HG02840 (cell line): ENCODE results near the gene ZC3H11A.
A peak's percentile ranks its signal among the peaks of the same experiment; 100 is the strongest.
"Not testable (repeated sequence)": the region's sequence is repeated elsewhere in the genome, so short reads cannot be mapped to it uniquely, and the experiment has no call there.

Experiments used
- ATAC-seq: cut with Tn5 transposase; IDR thresholded peaks from one replicate; pipeline ENCODE4 v1.9.1; 2021; ENCODE audit warnings: mild to moderate bottlenecking, moderate library complexity, moderate number of reproducible peaks; ENCODE audit not compliant: unreplicated experiment, low FRiP score

The ZC3H11A gene

DNA sequence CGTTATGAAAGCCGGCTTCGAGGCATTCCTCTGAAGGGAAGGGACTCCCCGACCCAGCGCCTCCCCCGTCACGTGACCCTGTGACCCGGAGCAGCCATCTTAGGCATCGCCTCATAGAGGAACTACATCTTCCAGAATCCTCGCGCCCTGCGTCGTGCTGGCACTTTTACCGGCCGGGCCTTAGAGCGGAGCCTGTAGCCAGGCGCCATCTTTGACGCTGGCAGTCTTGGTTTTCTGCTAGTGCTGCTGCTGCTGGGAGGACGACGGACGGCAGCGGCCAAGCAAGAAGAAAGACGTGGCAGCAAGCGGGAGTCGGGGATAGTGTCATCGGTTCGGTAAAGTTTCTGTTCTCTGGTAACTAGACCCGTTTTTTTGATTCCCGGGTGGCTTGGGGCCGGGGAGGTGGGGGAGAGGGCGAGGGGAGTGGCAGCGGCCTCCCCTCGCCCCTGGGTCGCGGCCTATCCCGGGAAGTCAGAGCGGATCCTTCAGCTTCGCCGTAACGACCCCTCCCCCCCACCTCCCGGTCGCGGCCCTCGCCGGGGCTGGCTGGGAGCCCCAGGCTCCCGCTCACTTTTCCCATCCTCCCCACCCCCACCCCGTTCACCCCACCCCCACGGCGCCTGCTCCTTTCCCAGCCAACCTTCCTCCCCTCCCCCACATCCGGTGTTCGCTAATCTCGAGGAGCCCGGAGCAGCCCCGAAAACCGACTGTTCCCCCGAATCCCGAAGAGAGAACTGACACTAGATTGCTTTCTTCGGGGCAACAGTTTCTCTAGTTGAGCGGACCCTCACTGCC, at the start of gene ZC3H11A, which contains the start of gene ZBED6:
Gene ZC3H11A, plus strand, starts transcription at position 183 of the 795 bp plus-strand sequence. CDS start 21,448 bp downstream, outside the sequence.
Gene ZBED6, plus strand, starts transcription at position 183 of the 795 bp plus-strand sequence. CDS start 1,900 bp downstream, outside the sequence.
- ATAC-seq, result peak; percentile 98

DNA sequence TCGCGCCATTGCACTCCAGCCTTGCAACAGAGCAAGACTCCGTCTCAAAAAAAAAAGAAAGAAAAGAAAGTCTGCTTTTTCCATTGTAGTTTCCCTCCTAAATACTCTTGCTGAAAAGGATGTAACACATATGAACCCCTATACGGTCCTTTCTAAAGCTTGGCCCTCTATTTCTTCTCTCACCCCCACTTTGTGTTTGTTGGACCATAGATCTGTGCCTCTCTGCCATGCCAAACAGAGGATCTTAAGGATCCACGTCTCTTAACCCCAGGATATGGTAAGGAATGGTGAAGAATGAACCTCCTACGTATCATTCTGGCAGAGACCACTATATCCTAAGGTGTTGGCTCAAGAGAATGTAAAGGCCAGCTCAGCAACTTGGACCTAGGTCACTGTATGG, 49.1 kb upstream of the ZC3H11A start:
- no peak for ATAC-seq

DNA sequence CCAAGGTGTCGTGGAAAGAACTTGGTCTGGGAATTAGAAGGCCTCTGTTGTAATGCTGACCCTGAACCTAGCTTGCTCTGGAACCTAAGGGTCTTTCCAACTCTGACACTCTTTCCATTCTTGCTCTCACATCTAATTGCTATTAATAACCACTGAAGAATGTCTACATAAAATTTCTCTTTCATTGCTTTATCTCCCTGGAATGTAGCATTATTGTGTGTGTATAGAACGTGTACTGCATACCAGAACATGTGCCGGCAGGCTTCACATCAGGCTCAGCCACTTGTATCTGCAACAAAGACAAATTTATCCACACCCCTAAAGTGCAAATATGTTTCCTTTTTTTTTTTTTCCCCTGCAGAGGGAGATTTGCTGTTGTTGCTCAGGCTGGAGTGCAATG, 44.4 kb upstream of the ZC3H11A start:
- ATAC-seq, result no peak

DNA sequence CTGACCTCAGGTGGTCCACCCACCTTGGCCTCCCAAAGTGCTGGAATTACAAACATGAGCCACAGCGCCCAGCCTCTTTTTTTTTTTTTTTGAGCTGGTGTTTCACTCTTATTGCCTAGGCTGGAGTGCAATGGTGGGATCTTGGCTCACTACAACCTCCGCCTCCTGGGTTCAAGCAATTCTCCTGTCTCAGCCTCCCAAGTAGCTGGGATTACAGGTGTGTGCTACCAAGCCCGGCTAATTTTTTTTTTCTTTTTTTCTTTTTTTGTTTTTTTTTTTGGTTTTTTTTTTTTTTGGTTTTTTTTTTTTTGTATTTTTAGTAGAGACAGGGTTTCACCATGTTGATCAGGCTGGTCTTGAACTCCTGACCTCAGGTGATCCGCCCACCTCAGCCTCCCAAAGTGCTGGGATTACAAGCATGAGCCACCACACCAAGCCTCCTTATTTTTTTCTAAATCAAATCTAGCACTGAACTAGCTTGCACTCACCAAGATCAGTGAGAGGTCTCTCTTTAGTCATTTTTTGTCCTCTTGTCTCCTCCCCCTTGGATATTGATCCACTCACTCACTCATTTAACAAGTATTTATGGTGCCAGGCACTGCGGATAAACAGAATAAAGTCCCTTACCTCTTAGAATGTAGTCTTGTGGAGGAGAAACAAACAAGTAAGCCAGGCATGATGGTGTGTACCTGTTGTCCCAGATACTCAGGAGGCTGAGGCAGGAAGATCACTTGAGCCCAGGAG, 43.6 kb upstream of the ZC3H11A start:
- ATAC-seq, result not testable (repeated sequence)

DNA sequence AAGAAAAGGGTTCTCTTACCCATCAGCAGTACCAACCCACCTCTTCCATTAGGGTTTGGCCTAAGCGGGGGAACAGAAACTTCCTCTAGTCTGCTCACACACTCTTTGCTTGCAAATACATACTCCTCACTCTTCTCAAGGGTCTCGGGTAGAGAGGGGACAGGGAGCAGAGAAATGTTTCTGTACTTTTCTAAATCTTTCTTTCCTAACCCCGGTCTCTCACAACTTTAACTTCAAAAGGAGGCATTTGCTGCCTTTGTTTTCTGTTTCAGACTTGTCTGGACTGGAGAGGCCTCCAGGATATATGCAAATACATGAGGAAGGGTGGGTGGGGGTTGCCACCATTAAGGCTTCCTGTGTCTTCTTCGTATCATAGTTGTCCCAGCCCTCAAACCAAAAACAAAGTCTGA, 41.0 kb upstream of the ZC3H11A start:
- ATAC-seq, result peak; percentile 53

DNA sequence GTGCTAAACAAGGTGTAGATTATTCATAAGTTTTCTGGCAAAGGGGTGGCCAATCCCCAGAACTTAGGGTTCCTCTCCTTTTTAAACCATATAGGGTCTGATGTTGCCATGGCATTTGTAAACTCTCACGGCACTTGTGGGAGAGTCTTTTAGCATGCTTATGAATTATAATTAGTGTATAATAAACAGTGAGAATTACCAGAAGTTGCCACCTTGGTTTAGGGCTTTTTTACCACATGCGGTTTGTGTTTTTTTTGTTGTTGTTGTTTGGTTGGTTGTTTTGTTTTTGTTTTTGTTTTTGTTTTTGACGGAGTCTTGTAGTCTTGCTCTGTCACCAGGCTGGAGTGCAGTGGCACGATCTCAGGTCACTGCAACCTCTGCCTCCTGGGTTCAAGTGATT, 39.4 kb upstream of the ZC3H11A start:
- no peak for ATAC-seq

DNA sequence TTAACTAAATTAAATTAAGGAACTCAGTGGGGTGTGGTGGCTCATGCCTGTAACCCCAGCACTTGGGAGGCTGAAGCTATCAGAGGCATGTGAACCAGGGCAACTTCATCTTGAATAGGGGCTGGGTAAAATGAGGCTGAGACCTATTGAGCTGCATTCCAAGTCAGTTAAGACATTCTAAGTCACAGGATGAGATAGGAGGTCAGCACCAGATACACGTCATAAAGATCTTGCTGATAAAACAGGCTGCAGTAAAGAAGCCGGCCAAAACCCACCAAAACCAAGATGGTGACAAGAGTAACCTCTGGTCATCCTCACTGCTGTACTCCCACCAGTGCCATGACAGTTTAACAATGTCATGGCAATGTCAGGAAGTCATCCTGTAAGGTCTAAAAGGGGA, 36.7 kb upstream of the ZC3H11A start:
- ATAC-seq, result not testable (repeated sequence)

DNA sequence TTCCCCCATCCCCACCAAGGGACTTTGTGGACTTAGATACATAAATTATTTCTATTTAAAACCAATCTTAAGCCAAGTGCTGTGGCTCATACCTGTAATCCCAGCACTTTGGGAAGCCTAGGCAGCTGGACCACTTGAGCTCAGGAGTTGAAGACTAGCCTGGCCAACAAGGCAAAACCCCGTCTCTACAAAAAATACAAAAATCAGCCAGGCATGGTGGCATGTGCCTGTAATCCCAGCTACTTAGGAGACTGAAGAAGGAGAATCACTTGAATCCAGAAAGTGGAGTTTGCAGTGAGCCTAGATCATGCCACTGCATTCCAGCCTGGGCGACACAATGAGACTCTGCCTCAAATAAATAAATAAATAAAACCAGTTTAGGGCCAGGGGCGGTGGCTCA, 34.9 kb upstream of the ZC3H11A start:
- ATAC-seq, result no peak

DNA sequence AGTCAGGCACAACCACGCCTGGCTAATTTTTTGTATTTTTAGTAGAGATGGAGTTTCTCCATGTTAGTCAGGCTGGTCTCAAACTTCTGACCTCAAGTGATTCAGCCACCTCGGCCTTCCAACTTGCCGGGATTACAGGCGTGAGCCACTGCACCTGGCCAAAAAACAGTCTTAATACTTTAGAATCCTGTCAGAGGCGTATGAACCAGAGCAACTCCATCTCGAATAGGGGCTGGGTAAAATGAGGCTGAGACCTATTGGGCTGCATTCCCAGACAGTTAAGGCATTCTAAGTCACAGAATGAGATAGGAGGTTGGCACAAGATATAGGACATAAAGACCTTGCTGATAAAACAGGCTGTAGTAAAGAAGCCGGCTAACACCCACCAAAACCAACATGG, 33.5 kb upstream of the ZC3H11A start:
- not testable (repeated sequence) for ATAC-seq

DNA sequence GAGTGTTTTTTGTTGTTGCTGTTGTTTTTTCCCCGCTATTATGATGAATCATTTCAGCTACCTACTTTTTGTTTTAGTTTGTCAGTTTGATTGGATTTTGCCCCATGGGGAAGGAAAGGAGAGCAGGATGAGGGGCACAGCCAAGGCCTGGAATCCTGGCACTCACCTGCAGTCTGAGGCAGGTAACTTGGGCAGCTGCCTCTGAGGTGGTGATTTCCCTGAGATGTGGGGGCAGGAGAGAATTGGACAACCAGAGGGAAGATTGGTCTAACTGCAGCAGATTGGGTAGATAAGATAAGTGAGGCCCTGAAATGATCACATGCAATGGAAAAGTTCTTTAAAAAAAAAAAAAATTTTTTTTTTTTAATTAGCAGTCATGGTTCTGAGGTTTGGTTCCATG, 31.9 kb upstream of the ZC3H11A start:
- no peak for ATAC-seq

DNA sequence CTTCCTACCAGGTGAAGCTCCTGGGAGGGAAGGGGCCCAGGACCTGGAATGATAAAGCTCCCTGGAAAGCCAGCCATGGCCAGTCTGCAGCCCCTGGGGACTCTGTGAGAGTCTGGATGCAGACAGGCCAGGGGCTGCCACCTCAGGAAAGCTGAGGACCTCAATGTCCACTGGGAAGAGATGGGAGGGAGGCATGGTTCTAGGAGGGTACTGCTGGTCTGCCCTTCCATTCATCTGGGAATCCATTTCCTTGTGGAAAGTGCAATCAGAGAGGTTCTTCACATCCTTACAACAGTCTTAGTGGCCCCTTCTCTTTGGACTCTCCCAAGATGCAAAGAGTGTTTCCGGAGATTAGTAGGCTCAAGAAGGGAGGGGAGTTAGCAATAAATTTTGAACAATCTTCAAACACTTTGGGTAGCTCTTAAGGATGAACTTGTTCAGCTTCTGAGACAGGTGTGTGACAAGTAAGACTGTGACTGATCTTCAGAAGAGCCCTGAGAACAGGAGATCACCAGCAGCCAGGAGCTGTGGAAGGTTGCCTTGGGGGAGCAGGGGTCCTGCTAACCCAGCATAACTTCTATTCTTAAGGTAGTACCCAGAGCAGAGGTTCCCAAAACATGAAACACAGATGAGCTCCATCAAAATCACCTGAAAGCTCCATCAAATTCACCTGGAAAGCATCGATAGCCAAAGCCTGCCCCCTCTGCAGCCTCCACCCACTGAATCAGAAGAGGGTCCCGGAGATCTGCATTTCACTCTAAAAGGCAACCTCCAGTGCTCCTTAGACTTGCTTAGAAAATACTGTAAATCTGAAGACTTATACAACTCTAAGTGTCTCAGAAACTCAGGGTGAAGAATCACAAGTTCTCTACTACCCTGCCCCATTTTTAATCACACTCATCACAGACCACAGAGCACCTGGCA, 31.1 kb upstream of the ZC3H11A start:
- peak; percentile 20 for ATAC-seq

DNA sequence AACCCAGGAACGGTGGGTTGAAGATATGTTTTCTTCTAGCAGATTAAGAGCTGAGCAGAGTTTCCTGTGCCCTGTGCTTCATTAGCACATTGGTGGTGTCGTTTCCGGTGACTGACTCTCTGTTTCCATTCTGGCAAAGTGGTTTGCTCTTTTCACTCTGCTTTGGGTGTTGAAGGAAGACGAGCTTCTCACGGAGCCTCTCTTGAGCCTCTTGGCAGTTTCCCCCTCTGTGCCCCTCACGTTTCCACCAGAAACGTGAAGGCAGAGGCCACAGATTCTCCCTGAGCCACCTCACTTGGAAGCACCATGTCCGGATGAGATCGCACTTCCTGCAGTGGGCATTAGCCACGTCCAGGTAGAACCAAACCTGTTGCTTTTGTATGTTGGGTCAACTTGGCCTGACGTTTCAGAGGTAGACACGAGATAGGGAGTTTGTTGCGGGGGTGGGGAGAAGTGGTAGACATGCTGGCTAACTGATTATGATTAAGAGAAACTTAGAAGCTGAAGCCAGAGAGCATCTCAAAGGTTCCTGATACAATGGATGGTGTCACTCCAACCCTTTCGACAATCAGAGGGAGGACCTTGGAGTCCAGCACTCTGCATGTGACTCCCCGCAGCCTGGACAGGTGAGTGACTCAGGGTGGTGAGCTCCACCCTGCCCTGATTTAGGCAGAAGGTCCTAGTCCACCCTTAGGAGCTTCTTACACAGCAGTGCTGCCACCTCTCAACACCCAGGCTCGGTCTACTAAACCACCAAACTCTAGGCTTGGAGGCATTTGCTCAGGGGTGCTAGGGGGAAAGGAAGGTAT, 30.2 kb upstream of the ZC3H11A start, which contains the start of gene LAX1:
Gene LAX1, plus strand, starts transcription at position 155 of the 809 bp plus-strand sequence. Its CDS starts 383 bp downstream, at position 538.
- ATAC-seq, result peak; percentile 73

DNA sequence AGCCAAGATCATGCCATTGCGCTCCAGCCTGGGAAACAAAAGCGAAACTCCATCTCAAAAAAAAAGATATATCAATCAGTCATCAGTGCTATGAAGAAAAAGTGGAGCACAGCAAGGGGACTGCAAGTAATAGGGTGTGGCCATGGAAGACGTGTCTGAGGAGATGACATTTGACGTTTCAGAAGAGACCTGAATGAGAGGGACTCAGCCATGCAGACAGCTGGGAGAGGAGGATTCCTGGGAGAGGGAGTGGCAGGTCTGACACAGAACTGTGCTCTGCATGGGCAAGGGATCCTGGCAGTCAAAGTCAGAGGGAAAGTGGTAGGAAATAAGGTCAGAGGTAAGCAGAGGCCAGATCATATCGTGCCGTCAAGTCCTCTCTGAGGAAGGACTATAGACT, 27.2 kb upstream of the ZC3H11A start:
- ATAC-seq, result no peak

DNA sequence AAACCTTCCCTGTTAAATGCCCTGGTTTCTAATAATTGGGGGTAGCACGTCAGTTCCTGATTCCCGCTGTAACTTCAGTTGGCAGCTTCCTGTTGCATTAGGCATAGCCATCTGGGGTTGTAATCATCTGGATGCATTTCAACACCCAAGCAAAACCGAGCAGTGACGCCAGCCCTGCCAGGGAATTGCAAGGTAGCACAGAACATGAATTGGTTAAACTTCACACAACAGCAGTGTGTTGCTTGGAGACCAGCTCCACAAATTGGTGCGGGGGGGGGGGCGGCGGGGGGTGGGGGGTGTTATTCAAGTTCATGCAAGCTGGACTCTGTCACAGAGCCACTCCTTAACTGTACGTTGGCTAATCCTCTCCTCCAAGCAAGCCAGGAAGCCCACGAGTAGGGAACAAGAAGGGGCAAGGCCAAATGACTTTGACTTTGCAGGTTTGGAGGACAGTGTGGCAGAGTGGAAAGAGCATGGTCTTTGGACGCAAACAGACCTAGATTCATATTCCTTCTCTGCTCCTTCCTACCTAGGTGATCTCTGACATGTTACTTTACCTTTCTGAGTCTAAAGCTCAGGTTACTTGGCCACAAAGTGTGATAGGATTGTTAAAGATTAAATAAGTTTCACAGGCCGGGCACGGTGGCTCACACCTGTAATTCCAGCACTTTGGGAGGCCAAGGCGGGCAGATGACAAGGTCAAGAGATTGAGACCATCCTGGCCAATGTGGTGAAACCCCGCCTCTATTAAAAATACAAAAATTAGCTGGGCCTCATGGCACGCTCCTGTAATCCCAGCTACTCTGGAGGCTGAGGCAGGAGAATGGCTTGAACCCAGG, 25.7 kb upstream of the ZC3H11A start:
- no peak for ATAC-seq

DNA sequence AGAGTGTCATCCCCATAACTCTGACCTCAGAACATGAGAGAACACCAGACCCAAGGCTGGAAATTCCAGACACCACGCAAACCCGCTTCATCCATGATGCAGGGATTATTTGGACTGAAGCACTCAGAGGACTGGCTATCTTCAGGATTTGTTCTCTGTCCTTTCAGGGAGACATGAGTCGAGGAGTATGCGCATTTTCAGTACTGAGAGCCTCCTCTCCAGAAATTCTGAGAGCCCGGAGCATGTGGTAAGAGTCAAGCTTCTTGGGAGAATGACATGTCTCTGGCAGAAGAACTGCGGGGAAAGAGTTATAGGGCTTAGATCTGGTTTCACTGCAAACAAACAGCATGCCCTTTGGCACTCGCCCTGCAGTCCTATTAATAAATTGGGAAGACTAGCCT, 23.5 kb upstream of the ZC3H11A start:
- ATAC-seq, result no peak

DNA sequence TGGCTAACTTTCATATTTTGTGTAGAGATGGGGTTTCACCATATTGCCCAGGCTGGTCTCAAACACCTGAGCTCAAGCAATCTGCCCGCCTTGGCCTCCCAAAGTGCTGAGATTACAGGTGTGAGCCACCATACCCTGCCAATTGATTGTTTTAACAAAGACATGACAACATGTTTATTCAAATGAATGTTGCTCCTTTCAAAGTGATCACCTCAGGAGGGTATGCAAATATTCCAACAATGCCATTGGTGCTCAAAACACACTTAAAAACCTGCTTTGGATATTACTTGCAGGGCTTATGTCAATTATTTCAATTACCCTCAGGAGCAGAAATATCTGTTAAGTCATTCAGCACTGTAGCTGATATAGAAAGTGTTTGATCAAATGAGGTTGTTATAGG, 22.6 kb upstream of the ZC3H11A start:
- no peak for ATAC-seq

DNA sequence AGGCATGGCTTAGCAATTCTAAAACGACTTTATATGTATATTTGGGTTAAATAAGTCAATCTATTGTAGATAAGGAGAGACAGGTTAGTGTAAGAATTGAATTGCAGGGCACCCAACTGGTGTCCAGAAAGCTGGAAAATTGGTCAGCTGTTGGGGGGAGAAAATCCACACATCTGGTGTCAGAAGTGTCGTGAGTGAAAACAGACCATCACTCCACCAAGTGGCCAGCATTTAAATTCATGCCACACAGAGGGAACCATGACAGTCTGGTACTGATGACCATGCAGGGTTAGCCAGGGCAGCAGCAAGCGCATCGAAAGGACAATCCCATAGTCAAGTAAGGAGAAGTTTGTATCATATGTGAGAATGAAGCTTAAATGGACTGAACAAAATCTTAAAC, 18.8 kb upstream of the ZC3H11A start:
- no peak for ATAC-seq

DNA sequence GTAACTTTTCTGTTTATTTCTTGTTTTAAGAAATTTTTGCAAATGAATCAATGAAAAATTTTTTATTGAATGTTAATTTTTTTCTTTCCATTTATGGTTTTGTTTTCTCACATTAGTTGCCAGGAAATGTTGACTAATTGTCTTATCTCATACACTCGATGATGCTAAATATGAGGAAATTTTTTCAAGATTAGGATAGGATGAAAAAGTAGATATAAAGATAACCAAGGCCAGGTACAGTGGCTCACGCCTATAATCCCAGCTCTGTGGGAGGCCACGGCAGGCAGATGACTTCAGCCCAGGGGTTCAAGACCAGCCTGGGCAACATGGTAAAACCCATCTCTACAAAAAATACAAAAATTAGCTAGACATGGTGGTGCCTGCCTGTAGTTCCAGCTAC, 17.8 kb upstream of the ZC3H11A start:
- no peak for ATAC-seq

DNA sequence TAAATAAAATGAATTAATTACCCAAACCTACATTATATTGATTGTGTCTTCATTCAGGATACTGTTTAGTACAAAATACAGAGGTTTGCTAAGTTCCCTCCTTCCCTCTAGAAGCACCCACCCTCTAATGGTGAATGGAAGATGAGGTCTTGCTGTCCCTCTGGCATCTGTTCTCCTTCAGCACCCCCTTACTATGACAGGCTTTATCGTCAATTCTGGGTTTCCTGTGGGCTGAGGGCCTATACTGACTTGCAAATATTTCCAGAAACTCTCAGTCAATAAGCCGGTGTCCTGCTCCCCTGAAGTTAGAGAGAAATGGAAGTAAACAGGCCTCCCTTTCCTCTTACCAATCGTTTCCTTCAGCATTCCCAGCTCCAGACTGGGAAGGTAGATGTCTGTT, 17.3 kb upstream of the ZC3H11A start:
- ATAC-seq, result no peak
